ENCODE results near the gene CFAP251. TPM values are rescaled to one million over a fixed set of nuclear protein-coding genes. Genes with fewer than 3 reads are reported as not detected.
"Not testable (repeated sequence)": the region's sequence is repeated elsewhere in the genome, so short reads cannot be mapped to it uniquely, and the experiment has no call there.

The CFAP251 gene
- total RNA-seq, 1 donor: 0.21 TPM

DNA sequence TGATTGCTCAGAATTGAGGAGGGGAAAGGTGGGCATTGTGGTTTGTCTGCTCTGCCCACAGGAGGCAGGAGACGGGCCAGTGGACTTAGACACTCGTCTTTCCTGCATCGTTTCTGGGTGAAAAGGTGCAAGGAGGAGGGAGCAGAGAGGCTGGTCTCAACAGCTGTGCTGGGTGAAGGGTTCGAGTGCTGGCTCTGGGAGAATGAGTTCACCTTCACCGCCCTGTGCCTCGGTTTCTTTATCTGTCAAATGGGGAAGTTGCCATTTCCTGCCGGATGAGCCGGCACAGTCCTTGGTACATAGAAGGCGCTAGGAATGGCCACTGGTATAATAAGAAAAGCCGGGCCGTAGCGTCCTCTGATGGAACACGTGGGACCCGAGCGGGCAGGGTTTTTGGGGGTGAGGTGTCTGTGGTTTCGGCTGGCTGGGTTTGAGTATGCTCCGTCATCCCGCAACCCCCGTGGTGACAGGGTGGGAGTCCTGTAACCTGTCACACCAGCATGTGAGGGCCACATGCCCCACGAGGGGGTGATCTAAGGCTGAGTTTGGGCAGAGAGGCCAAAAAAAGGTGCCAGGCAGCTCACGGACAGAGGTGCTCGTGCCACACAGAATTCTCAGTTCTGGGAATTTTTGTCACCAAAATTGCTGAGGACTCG lies 110.6 kb downstream of the CFAP251 start:
- no peak overlapping the region for H3K4me3 ChIP-seq (ENCODE audit: low read length)
- H3K4me1 ChIP-seq (ENCODE audit: insufficient read depth, low read length): peaks cover 28% of the 10 kb centered on the region
- no peaks in the 10 kb centered on the region for H3K27me3 ChIP-seq (ENCODE audit: insufficient read depth, low read length)
- H3K9me3 ChIP-seq (ENCODE audit: low read depth, low read length): no peaks in the 10 kb centered on the region

DNA sequence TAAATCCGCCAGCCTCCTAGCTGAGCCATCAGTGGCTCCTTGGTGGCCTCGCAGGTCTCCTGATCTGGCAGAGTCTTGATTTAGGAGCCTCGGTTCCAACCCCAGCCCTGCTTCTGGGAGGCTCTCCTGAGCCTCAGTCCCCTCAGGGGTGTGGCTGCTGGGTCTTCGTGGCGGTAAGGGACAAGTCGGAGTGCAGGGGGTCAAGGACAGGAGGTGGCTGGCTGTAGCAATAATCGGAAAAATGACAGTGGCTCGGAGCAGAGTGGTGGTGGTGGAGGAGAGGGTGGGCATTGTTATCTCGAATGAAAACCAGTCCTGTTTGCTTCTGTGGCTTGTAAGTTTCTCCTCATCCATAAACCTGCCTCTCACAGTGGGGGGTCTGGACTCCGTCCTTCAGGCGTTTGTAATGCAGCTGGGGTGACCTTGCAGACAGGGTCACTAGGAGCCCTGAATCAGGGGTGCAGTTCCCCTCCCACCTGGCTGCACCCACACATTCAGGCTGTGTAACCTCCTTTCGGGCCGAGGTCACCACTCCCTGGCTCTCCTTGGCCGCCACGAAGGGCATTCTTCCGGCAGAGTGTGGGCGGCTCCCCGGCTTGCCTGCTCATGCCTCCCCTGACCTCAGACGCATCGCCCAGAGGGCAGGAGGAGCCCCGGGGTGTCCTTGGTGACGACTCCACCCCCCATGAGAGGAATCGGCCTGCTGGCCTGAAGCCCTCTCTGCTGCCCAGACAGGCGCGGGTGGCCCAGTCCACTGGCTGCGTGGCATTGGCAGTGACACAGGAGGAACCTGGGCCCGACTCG lies 111.4 kb downstream of the CFAP251 start:
- no peak overlapping the region for H3K4me3 ChIP-seq (ENCODE audit: low read length)
- H3K9me3 ChIP-seq (ENCODE audit: low read depth, low read length): no peaks in the 10 kb centered on the region
- no peaks in the 10 kb centered on the region for H3K27me3 ChIP-seq (ENCODE audit: insufficient read depth, low read length)
- H3K4me1 ChIP-seq (ENCODE audit: insufficient read depth, low read length): peaks cover 28% of the 10 kb centered on the region

- Histone ChIP-seq H3K9me3 (ENCODE audit: low read depth, low read length) (no peaks in the 10 kb centered on the region), H3K27me3 (ENCODE audit: insufficient read depth, low read length) (no peaks in the 10 kb centered on the region), H3K4me1 (ENCODE audit: insufficient read depth, low read length) (peaks cover 28% of the 10 kb centered on the region), H3K4me3 (ENCODE audit: low read length) (no peak overlapping the region)
These were observed 112.1 kb downstream of the CFAP251 start for GRCh38 chr12:122030424-122031035.

- Histone ChIP-seq H3K4me3 (ENCODE audit: low read length) (no peak overlapping the region), H3K9me3 (ENCODE audit: low read depth, low read length) (no peaks in the 10 kb centered on the region)
These were observed 113.2 kb downstream of the CFAP251 start for GRCh38 chr12:122031342-122032216.

DNA sequence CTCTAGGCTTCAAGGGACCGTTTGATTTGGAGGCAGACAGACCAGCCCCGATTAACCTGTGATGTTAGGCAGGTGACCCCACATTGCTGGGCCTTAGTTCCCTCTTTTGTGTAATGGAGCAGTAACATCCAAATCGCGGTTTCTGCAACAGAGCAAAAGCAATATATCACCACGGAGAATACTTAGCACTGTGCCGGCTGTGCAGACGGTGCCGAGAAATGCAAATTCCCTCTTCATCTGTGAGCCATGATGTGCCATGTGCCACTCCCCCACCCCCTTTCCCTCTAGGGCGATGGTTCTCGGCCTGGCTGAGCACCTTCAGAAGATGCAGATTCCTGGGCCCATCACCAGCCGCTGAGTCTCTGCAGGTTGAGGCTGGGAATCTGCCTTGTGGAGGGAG lies 114.2 kb downstream of the CFAP251 start:
- Histone ChIP-seq H3K4me3 (ENCODE audit: low read length) (no peak overlapping the region), H3K9me3 (ENCODE audit: low read depth, low read length) (no peaks in the 10 kb centered on the region), H3K4me1 (ENCODE audit: insufficient read depth, low read length) (peaks cover 20% of the 10 kb centered on the region), H3K27me3 (ENCODE audit: insufficient read depth, low read length) (no peaks in the 10 kb centered on the region)

More at GRCh38 chr12:122031342-122032216, 113.2 kb downstream of the CFAP251 start:
- H3K27me3 ChIP-seq (ENCODE audit: insufficient read depth, low read length): no peaks in the 10 kb centered on the region
- H3K4me1 ChIP-seq (ENCODE audit: insufficient read depth, low read length): peaks cover 23% of the 10 kb centered on the region

DNA sequence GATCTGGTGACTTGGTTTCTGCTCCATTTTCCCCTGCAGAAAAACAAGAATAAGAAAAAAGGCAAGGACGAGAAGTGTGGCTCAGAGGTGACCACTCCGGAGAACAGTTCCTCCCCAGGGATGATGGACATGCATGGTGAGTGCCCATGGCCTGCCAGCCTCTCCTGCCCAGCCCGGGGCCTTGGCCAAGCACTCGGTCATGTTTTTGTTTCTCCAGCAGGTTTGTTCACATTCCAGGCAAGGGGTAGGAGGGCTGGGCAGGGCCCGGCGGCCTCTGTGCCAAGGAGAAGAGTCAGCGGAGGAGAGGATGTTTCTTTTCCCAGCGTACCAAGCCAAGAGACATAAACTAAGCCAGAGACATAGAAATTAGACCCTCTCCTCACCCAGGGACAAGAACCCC lies 116.9 kb downstream of the CFAP251 start:
- Histone ChIP-seq H3K4me1 (ENCODE audit: insufficient read depth, low read length) (no peaks in the 10 kb centered on the region), H3K27me3 (ENCODE audit: insufficient read depth, low read length) (no peaks in the 10 kb centered on the region), H3K9me3 (ENCODE audit: low read depth, low read length) (no peaks in the 10 kb centered on the region), H3K4me3 (ENCODE audit: low read length) (no peak overlapping the region)

DNA sequence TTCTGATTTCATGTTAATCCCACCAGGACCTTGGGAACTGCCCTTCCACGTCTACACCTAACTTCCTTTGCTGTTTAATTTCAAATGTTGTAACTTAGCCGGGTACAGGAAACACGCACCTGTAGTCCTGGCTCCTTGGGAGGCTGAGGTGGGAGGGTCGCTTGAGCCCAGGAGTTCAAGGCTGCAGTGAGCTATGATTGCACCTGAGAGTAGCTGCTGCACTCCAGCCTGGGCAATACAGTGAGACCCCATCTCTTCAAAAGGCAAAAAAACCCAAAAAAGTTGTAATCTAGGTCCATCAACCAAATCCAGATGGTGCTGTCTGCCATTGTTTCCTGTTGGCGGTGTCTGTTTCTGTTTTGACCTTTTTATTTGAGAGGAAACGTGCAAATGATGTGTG lies 117.8 kb downstream of the CFAP251 start:
- no peak overlapping the region for H3K4me3 ChIP-seq (ENCODE audit: low read length)
- H3K9me3 ChIP-seq (ENCODE audit: low read depth, low read length): no peaks in the 10 kb centered on the region
- H3K4me1 ChIP-seq (ENCODE audit: insufficient read depth, low read length): no peaks in the 10 kb centered on the region
- H3K27me3 ChIP-seq (ENCODE audit: insufficient read depth, low read length): no peaks in the 10 kb centered on the region

GRCh38 chr12:122040579-122041386 lies 122.4 kb downstream of the CFAP251 start:
- Histone ChIP-seq H3K4me1 (ENCODE audit: insufficient read depth, low read length) (no peaks in the 10 kb centered on the region), H3K27me3 (ENCODE audit: insufficient read depth, low read length) (no peaks in the 10 kb centered on the region), H3K9me3 (ENCODE audit: low read depth, low read length) (no peaks in the 10 kb centered on the region), H3K4me3 (ENCODE audit: low read length) (no peak overlapping the region)

GRCh38 chr12:122041458-122041857 lies 123.1 kb downstream of the CFAP251 start:
- not testable (repeated sequence) for H3K9me3 ChIP-seq (ENCODE audit: low read depth, low read length); H3K4me3 ChIP-seq (ENCODE audit: low read length); H3K27me3 ChIP-seq (ENCODE audit: insufficient read depth, low read length); H3K4me1 ChIP-seq (ENCODE audit: insufficient read depth, low read length)

DNA sequence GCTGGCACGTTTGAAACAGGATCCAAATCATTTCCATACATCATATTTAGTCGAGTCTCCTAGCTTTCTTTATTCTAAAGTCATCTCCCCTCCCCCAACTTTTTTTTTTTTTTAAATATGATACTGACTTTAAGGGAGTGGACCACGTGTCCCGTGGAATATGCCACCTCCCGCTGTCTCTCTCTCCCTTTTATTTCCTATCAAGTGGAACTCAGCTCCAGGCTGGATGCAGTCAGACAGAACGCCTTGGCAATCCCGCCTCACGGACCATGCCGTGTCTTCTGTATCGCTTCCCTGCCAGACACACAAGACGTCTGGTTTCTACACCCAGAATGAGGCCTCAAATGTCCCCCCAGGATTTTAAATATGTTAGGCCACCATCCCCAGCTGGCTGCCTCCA lies 124.5 kb downstream of the CFAP251 start:
- Histone ChIP-seq H3K27me3 (ENCODE audit: insufficient read depth, low read length) (no peaks in the 10 kb centered on the region), H3K9me3 (ENCODE audit: low read depth, low read length) (no peaks in the 10 kb centered on the region), H3K4me3 (ENCODE audit: low read length) (no peak overlapping the region), H3K4me1 (ENCODE audit: insufficient read depth, low read length) (no peaks in the 10 kb centered on the region)

- Histone ChIP-seq H3K9me3 (ENCODE audit: low read depth, low read length) (no peaks in the 10 kb centered on the region), H3K4me3 (ENCODE audit: low read length) (no peak overlapping the region), H3K4me1 (ENCODE audit: insufficient read depth, low read length) (no peaks in the 10 kb centered on the region), H3K27me3 (ENCODE audit: insufficient read depth, low read length) (no peaks in the 10 kb centered on the region)
These were observed 125.1 kb downstream of the CFAP251 start for GRCh38 chr12:122043476-122043875.

- Histone ChIP-seq H3K9me3 (ENCODE audit: low read depth, low read length) (no peaks in the 10 kb centered on the region), H3K4me1 (ENCODE audit: insufficient read depth, low read length) (peaks cover 4% of the 10 kb centered on the region), H3K27me3 (ENCODE audit: insufficient read depth, low read length) (no peaks in the 10 kb centered on the region), H3K4me3 (ENCODE audit: low read length) (no peak overlapping the region)
These were observed 126.9 kb downstream of the CFAP251 start for GRCh38 chr12:122045262-122045661.

- H3K4me1 ChIP-seq (ENCODE audit: insufficient read depth, low read length): peaks cover 4% of the 10 kb centered on the region
- H3K4me3 ChIP-seq (ENCODE audit: low read length): no peak overlapping the region
- no peaks in the 10 kb centered on the region for H3K27me3 ChIP-seq (ENCODE audit: insufficient read depth, low read length)
- no peaks in the 10 kb centered on the region for H3K9me3 ChIP-seq (ENCODE audit: low read depth, low read length)
These were observed 127.8 kb downstream of the CFAP251 start for GRCh38 chr12:122046145-122046544.

DNA sequence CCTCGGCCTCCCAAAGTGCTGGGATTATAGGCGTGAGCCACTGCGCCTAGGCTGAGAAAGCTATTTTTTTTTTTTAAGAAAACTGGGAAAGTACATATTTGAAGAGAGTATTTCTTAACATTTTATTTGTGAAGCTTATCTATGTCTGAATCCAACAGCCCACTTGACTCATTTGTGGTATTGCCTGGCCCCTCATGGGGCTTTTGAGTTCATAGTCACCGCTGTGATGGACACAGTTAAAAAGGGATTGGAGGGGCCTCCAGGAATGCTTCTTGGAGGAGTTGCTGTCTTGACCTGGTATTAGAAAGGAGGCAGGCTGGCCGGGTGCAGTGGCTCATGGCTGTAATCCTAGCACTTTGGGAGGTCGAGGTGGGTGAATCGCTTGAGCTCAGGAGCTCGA lies 129.8 kb downstream of the CFAP251 start:
- H3K4me3 ChIP-seq (ENCODE audit: low read length): no peak overlapping the region
- H3K27me3 ChIP-seq (ENCODE audit: insufficient read depth, low read length): no peaks in the 10 kb centered on the region

More for the DNA sequence above, 129.8 kb downstream of the CFAP251 start:
- Histone ChIP-seq H3K4me1 (ENCODE audit: insufficient read depth, low read length) (peaks cover 4% of the 10 kb centered on the region), H3K9me3 (ENCODE audit: low read depth, low read length) (no peaks in the 10 kb centered on the region)

Data from mononuclear cell (primary cell).